GM21786 (cell line): ENCODE results near the gene HPSE2.

Experiments
- ATAC-seq: cut with Tn5 transposase; IDR thresholded peaks from one replicate; pipeline ENCODE4 v1.9.1; 2021; ENCODE audit not compliant: unreplicated experiment

The HPSE2 gene

GRCh38 chr10:98628206-98628605 lies 607.4 kb downstream of the HPSE2 start:
- no peak for ATAC-seq

- ATAC-seq: no peak
These were observed 607.9 kb downstream of the HPSE2 start for GRCh38 chr10:98627711-98628110.

GRCh38 chr10:98624963-98625362 lies 610.7 kb downstream of the HPSE2 start:
- ATAC-seq: no peak

- no peak for ATAC-seq
These were observed 612.5 kb downstream of the HPSE2 start for GRCh38 chr10:98623176-98623575.

GRCh38 chr10:98621630-98622029 lies 614.0 kb downstream of the HPSE2 start:
- no peak for ATAC-seq

- no peak for ATAC-seq
These were observed 615.1 kb downstream of the HPSE2 start for GRCh38 chr10:98620503-98620902.

GRCh38 chr10:98619446-98619845 lies 616.2 kb downstream of the HPSE2 start:
- no peak for ATAC-seq

GRCh38 chr10:98617906-98618520 lies 617.6 kb downstream of the HPSE2 start:
- ATAC-seq: no peak

- ATAC-seq: no peak
These were observed 622.2 kb downstream of the HPSE2 start for GRCh38 chr10:98613446-98613845.

- no peak for ATAC-seq
These were observed 624.2 kb downstream of the HPSE2 start for GRCh38 chr10:98611436-98611835.

- ATAC-seq: no peak
These were observed 624.8 kb downstream of the HPSE2 start for GRCh38 chr10:98610836-98611235.

GRCh38 chr10:98610301-98610700 lies 625.4 kb downstream of the HPSE2 start:
- no peak for ATAC-seq

- ATAC-seq: no peak
These were observed 626.4 kb downstream of the HPSE2 start for GRCh38 chr10:98609265-98609664.

GRCh38 chr10:98608411-98608810 lies 627.2 kb downstream of the HPSE2 start:
- ATAC-seq: no peak

GRCh38 chr10:98602224-98602623 lies 633.4 kb downstream of the HPSE2 start:
- no peak for ATAC-seq

GRCh38 chr10:98599032-98599610 lies 636.5 kb downstream of the HPSE2 start:
- ATAC-seq: no peak

- no peak for ATAC-seq
These were observed 639.2 kb downstream of the HPSE2 start for GRCh38 chr10:98596404-98596803.

- ATAC-seq: no peak
These were observed 646.0 kb downstream of the HPSE2 start for GRCh38 chr10:98589691-98590090.

- no peak for ATAC-seq
These were observed 646.6 kb downstream of the HPSE2 start for GRCh38 chr10:98589007-98589406.

- no peak for ATAC-seq
These were observed 648.4 kb downstream of the HPSE2 start for GRCh38 chr10:98587156-98587837.

GRCh38 chr10:98586096-98586495 lies 649.6 kb downstream of the HPSE2 start:
- ATAC-seq: no peak

- no peak for ATAC-seq
These were observed 653.3 kb downstream of the HPSE2 start for GRCh38 chr10:98582363-98582762.
